ENCODE results near the gene ARHGEF28.

The ARHGEF28 gene

GRCh38 chr5:73759771-73760170 is 133.8 kb downstream of the ARHGEF28 start:
- no peak overlapping the region for H3K4me3 ChIP-seq (ENCODE audit: low read depth, low read length)
- no peak for DNase-seq (ENCODE audit: low read depth)
- TF ChIP-seq CTCF (conservative IDR thresholded peaks at IDR 0.05; ENCODE audit: low read depth, low read length) = no peak

- H3K4me3 ChIP-seq (ENCODE audit: low read depth, low read length) = no peak overlapping the region
- TF ChIP-seq CTCF (conservative IDR thresholded peaks at IDR 0.05; ENCODE audit: low read depth, low read length) = no peak
- DNase-seq (ENCODE audit: low read depth) = no peak
These were observed 137.5 kb downstream of the ARHGEF28 start for GRCh38 chr5:73763300-73764032.

- DNase-seq (ENCODE audit: low read depth) = peak; percentile 75
- no peak for TF ChIP-seq CTCF (conservative IDR thresholded peaks at IDR 0.05; ENCODE audit: low read depth, low read length)
- no peak overlapping the region for H3K4me3 ChIP-seq (ENCODE audit: low read depth, low read length)
These were observed 138.6 kb downstream of the ARHGEF28 start for GRCh38 chr5:73764586-73764985.

- no peak for TF ChIP-seq CTCF (conservative IDR thresholded peaks at IDR 0.05; ENCODE audit: low read depth, low read length)
- DNase-seq (ENCODE audit: low read depth) = no peak
- no peak overlapping the region for H3K4me3 ChIP-seq (ENCODE audit: low read depth, low read length)
These were observed 139.0 kb downstream of the ARHGEF28 start for GRCh38 chr5:73764996-73765395.

GRCh38 chr5:73766902-73767301 is 140.9 kb downstream of the ARHGEF28 start:
- H3K4me3 ChIP-seq (ENCODE audit: low read depth, low read length) = no peak overlapping the region
- no peak for TF ChIP-seq CTCF (conservative IDR thresholded peaks at IDR 0.05; ENCODE audit: low read depth, low read length)
- no peak for DNase-seq (ENCODE audit: low read depth)

GRCh38 chr5:73770172-73771025 is 144.4 kb downstream of the ARHGEF28 start:
- TF ChIP-seq CTCF (conservative IDR thresholded peaks at IDR 0.05; ENCODE audit: low read depth, low read length) = no peak
- DNase-seq (ENCODE audit: low read depth) = peak; percentile 85
- no peak overlapping the region for H3K4me3 ChIP-seq (ENCODE audit: low read depth, low read length)
